ENCODE measurements around the gene INO80B.
"Not testable (repeated sequence)": the region's sequence is repeated elsewhere in the genome, so short reads cannot be mapped to it uniquely, and the experiment has no call there.

Gene INO80B

DNA sequence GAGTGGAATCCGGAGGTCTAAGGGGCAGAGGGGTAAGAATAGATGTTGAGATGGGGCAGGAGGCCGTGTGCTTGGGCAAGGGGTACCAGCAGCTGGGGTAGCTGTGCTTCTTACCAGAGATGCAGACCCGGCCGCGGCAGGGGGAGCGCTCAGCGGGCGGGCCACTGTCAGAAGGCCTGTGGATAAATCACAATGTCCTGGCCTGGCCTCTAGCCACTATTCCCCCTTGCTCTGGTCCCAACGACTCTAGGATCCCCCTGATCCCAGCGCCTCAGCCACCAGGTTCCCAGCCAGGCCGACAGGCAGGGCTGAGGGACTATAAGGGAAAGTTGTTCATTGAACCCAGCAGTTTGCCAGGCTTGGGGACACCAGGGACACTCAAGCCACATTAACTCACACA is 24.4 kb upstream of the INO80B start:
- Mint-ChIP-seq H3K4me1 (no peaks in the 10 kb centered on the region), H3K27me3 (no peaks in the 10 kb centered on the region), H3K9me3 (no peaks in the 10 kb centered on the region), H3K27ac (ENCODE audit: low read depth) (no peak overlapping the region), H3K36me3 (ENCODE audit: insufficient read depth) (peaks cover 3% of the 10 kb centered on the region), H3K4me3 (no peak overlapping the region)
- DNase-seq (ENCODE audit: low spot score in 2 of 2) (no peak), ATAC-seq (replicated peaks; ENCODE audit: extremely low read depth, poor library complexity, severe bottlenecking) (no peak)

DNA sequence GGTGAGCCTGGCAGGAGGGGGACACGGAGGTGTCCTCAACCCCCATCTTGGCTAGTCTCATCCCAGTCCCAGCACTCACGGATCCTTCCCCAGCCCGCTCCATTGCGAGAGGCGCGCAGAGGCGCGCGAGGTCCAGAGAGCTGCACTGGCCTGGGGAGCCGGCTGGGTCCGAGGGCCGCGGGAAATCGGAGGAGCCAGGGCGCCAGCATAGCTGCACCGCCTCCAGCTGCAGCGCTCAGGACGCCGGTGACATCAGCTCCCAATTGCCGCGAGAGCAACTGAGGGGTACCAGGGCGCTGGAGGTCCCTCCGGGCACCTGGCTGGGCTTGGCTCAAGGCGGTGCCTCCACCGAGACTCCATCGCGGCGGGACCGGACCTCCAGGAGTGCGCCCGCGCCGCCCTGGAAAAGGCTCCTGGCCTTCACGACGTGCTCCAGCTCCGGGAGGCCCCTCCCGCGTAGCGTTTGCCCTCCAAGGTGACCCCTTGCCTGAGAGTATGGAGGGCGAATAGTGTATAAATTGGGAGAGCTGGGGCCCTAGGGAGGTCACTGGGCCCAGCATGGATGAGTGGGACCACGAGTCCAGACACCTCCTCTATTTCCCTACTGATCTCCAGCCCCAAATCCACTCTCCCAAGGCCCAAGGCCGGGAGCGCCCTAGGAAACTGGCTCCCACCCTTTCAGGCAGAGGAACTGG is 18.6 kb upstream of the INO80B start:
- no peak overlapping the region for H3K27ac Mint-ChIP-seq (ENCODE audit: low read depth)

DNA sequence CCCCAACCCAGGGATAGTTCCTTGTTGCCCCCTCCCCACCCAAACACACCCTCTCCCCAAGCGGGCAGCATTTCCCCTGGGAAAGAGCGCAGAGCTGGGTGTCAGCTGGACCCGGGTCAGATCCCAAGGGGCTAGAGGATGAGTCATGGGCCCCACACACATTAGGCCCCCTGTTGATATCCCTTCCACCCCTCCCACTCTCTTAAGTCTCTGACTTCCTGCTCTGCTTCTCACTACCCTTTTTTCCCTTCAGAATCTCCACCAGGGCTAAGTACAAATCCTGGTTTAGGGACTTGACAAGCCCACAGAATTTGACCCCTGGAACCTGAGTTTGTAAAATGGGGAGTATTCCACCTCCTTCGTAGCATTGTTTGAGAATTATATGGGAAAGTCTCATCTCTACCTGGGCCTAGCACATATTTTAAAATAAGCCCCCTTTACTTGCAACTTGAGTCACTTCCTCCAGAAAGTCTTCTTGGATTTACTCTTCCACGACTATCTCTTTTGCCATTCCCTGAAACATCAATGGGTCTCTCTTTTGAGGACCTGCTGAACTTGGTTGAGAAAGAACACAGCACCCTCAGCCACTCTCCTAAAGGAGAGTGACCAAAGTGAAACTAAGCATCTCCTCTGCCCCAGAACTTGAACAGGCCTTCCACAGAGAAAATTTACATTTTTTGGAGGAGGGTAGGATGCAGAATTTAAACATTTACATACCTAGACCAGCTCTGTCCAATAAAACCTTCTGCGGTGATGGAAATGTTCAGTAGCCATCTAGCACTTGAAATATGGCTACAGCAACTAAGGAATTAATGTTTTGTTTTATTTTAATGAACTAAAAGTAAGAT is 17.8 kb upstream of the INO80B start:
- H3K27ac Mint-ChIP-seq (ENCODE audit: low read depth), result no peak overlapping the region

More for the DNA sequence above, 18.6 kb upstream of the INO80B start:
- Mint-ChIP-seq H3K27me3 (peaks cover 9% of the 10 kb centered on the region), H3K9me3 (no peaks in the 10 kb centered on the region), H3K36me3 (ENCODE audit: insufficient read depth) (peaks cover 1% of the 10 kb centered on the region), H3K4me1 (peaks cover 5% of the 10 kb centered on the region), H3K4me3 (no peak overlapping the region)
- DNase-seq (ENCODE audit: low spot score in 2 of 2) (no peak), ATAC-seq (replicated peaks; ENCODE audit: extremely low read depth, poor library complexity, severe bottlenecking) (no peak)

DNA sequence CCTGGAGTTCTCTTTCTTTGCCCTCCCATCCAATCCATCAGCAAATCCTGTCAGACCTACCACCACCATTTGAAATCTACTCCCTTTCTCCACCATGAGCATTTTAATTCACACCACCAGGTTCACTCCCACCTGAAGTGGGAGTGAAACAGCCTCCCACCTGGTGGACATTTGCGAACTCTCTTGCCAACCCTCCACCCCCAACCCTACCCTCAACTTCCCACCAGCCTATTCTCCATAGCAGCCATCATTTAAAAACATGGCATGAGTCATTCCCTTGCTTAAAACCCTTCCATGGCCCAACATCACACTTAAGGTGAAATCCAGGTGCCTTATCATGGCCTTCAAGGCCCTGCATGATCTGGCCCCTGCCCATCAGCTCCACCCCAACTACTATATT is 16.6 kb upstream of the INO80B start:
- no peak for DNase-seq (ENCODE audit: low spot score in 2 of 2)
- peaks cover 17% of the 10 kb centered on the region for H3K27me3 Mint-ChIP-seq
- H3K4me3 Mint-ChIP-seq, result no peak overlapping the region
- ATAC-seq (replicated peaks; ENCODE audit: extremely low read depth, poor library complexity, severe bottlenecking), result no peak
- no peak overlapping the region for H3K27ac Mint-ChIP-seq (ENCODE audit: low read depth)
- H3K4me1 Mint-ChIP-seq, result peaks cover 10% of the 10 kb centered on the region
- H3K36me3 Mint-ChIP-seq (ENCODE audit: insufficient read depth), result no peaks in the 10 kb centered on the region
- no peaks in the 10 kb centered on the region for H3K9me3 Mint-ChIP-seq

More for the DNA sequence above, 17.8 kb upstream of the INO80B start:
- Mint-ChIP-seq H3K9me3 (no peaks in the 10 kb centered on the region), H3K4me1 (peaks cover 6% of the 10 kb centered on the region), H3K36me3 (ENCODE audit: insufficient read depth) (no peaks in the 10 kb centered on the region), H3K4me3 (no peak overlapping the region), H3K27me3 (peaks cover 10% of the 10 kb centered on the region)
- ATAC-seq (replicated peaks; ENCODE audit: extremely low read depth, poor library complexity, severe bottlenecking) (no peak), DNase-seq (ENCODE audit: low spot score in 2 of 2) (no peak)

DNA sequence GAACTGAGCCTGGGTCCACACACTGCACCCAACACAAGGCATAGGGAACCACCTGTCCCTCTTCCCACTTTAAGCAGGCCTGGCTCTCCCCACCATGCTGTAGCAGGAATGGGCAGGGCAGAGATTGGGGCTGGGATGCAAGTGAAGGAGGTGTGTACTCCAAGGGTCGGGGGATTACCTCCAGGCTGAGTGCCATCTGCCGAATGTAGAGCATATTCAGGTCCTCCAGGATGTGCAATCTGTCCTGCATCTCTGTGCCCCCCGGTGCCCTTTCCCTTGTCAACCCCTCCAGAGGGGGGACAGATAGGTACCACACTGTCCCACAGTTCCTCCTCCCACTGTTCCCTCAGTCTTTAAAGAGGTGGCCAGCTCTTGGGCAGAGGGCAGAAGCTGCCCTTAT is 15.5 kb upstream of the INO80B start:
- peak overlapping the region; percentile 80 for H3K27ac Mint-ChIP-seq (ENCODE audit: low read depth)
- H3K4me3 Mint-ChIP-seq, result peak overlapping the region; percentile 61
- H3K9me3 Mint-ChIP-seq, result no peaks in the 10 kb centered on the region
- H3K27me3 Mint-ChIP-seq, result peaks cover 17% of the 10 kb centered on the region
- H3K36me3 Mint-ChIP-seq (ENCODE audit: insufficient read depth), result no peaks in the 10 kb centered on the region
- ATAC-seq (replicated peaks; ENCODE audit: extremely low read depth, poor library complexity, severe bottlenecking) (no peak), DNase-seq (ENCODE audit: low spot score in 2 of 2) (no peak)
- peaks cover 10% of the 10 kb centered on the region for H3K4me1 Mint-ChIP-seq

DNA sequence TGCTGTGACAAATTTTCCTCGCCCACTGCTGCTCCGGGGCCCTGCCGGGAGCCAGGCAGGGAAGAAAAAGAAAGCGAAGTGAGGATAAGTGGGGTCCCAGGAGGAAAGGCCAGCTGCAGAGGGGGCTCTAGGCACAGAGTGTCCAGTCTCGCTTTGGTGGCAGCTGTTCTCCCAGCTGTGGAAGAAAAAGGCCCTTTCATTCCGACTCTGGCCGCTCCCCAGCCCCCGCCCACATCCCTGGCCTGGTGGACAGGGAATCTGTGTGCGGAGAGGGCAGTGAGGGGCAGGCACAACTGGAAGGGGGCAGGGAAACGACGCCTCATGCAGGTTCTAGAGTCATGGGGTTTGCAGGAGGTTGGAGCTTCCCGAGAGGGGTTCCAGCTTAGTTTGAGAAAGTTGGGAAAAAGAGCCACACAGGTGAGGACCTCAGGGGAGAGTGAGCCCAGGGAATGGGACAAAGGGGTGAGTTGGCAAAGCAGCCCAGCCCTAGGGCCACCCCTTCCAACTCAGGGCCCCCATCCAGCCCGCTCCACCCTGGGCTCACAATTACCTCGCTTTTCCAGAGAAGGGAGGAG is 15.0 kb upstream of the INO80B start:
- ATAC-seq (replicated peaks; ENCODE audit: extremely low read depth, poor library complexity, severe bottlenecking) (no peak), DNase-seq (ENCODE audit: low spot score in 2 of 2) (no peak)
- Mint-ChIP-seq H3K4me1 (peaks cover 10% of the 10 kb centered on the region), H3K27me3 (peaks cover 17% of the 10 kb centered on the region), H3K36me3 (ENCODE audit: insufficient read depth) (no peaks in the 10 kb centered on the region), H3K9me3 (no peaks in the 10 kb centered on the region), H3K4me3 (peak overlapping the region; percentile 61), H3K27ac (ENCODE audit: low read depth) (peak overlapping the region; percentile 80)

DNA sequence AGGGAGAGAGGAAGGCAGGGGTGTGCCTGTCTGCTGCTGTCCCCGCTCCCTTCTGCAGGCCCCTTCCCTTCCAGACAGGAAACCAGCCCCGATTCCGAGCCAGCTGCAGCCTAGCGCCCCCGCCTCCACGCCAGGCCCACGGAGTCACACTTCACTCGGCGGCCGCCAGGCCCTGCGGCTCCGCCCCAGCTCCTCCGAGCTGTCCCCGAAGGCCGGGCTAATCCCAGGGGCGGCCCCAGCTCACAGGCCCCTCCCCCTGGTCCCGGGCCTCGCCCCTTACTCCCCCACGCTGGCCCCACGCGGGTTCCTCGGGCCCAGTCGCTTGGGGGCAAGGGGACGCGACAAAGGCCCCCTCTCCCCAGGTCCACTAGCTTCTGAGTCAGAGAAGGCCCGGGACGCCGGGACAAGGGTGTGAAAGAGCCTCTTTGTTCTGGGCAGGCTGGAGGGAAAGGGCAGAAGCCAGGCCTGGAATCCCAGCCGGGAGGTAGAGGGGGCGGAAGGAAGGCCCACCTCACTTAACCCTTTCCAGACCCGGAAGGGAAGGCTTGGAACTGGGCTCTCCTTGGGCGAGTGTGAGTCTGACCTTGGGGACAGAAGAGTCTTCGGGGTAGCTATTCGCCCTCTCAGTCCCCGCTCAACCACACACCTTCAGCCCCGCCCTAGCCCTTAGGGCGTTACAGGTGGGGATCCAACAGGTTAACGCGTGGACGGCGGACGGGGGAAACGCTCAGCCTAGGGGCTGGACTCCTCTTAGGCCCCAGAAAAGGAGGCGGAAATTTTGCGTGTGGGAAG is 14.3 kb upstream of the INO80B start:
- DNase-seq (ENCODE audit: low spot score in 2 of 2) (no peak), ATAC-seq (replicated peaks; ENCODE audit: extremely low read depth, poor library complexity, severe bottlenecking) (peak; percentile 64)
- H3K27ac Mint-ChIP-seq (ENCODE audit: low read depth), result peak overlapping the region; percentile 80
- peak overlapping the region; percentile 61 for H3K4me3 Mint-ChIP-seq
- peaks cover 17% of the 10 kb centered on the region for H3K27me3 Mint-ChIP-seq
- no peaks in the 10 kb centered on the region for H3K36me3 Mint-ChIP-seq (ENCODE audit: insufficient read depth)
- no peaks in the 10 kb centered on the region for H3K9me3 Mint-ChIP-seq
- H3K4me1 Mint-ChIP-seq, result peaks cover 10% of the 10 kb centered on the region

DNA sequence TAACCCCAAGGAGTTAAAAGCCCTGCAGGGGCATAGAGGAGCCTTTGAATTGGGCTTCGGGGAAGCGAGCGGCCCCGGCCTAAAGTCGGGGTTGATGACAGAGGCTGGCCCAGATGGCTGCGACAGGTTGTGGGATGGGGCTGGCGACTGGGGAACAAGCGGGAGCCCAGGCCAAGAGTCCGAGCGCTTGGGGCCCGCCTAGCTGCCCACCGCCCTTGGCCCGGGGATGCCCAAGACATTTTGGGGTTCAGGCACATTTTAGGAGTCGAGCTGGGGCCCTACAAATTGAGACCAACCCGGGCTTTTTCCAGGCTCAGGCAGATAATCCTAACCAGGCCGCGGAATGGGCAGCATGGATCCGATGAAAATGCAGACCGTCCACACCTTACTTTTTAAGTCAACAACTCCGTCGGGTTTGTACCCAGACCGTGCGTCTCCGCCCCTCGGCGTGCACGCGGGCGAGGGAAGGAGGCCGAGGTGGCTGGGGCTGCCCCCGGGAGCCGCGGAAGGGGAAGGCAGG is 13.7 kb upstream of the INO80B start:
- Mint-ChIP-seq H3K4me1 (peaks cover 10% of the 10 kb centered on the region), H3K36me3 (ENCODE audit: insufficient read depth) (no peaks in the 10 kb centered on the region), H3K27me3 (peaks cover 17% of the 10 kb centered on the region), H3K4me3 (peak overlapping the region; percentile 61), H3K9me3 (no peaks in the 10 kb centered on the region), H3K27ac (ENCODE audit: low read depth) (no peak overlapping the region)
- DNase-seq (ENCODE audit: low spot score in 2 of 2), result no peak
- ATAC-seq (replicated peaks; ENCODE audit: extremely low read depth, poor library complexity, severe bottlenecking), result peak; percentile 30

DNA sequence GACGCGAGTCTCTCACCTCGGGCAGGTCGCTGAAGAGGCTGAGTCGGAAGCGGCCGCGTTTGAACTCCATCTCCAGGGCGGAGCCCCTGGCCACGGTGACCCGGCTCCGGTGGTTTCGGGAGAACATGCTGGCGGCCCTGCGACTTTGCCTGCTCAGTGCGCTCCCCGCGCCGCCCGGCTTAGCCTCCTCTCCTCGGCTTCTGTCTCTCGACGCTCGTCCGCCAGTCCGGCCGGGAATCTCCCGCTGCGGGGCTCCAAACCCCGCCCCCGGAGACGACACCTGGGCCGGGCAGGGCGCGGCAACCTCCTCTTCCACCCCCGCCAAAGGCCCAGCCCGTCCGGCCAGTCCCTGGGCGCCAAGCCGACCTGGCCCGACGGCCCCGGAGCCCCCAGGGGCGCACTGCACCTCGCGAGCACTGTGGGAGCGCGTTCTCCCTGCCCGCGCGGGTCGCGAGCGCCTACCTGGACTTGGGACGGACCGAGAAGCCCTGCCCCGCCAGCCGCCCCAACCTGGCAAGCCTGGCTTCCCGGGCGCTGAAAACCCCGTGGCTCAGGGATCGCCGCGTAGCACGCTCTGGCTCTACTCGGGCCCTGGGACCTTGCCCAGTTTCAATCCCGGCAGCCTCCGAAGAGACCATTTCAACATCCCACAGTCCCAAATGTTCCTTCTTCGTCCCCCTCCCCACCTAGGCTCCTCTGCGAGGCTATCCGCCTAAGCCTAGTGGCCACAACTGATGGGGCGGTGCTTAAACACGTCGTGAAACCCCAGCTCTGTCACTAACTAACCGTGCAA is 13.0 kb upstream of the INO80B start, which contains the start of gene RTKN:
Gene RTKN (minus strand): TSS at position 248 of the 793 bp plus-strand sequence. CDS start 121 bp downstream, at position 127.
- peak; percentile 37 for ATAC-seq (replicated peaks; ENCODE audit: extremely low read depth, poor library complexity, severe bottlenecking)
- Mint-ChIP-seq H3K4me1 (peaks cover 10% of the 10 kb centered on the region), H3K36me3 (ENCODE audit: insufficient read depth) (no peaks in the 10 kb centered on the region), H3K4me3 (peak within 1 kb of the TSS; percentile 61), H3K27ac (ENCODE audit: low read depth) (peak within 1 kb of the TSS; percentile 41), H3K9me3 (no peaks in the 10 kb centered on the region), H3K27me3 (peaks cover 17% of the 10 kb centered on the region)
- DNase-seq (ENCODE audit: low spot score in 2 of 2), result no peak

DNA sequence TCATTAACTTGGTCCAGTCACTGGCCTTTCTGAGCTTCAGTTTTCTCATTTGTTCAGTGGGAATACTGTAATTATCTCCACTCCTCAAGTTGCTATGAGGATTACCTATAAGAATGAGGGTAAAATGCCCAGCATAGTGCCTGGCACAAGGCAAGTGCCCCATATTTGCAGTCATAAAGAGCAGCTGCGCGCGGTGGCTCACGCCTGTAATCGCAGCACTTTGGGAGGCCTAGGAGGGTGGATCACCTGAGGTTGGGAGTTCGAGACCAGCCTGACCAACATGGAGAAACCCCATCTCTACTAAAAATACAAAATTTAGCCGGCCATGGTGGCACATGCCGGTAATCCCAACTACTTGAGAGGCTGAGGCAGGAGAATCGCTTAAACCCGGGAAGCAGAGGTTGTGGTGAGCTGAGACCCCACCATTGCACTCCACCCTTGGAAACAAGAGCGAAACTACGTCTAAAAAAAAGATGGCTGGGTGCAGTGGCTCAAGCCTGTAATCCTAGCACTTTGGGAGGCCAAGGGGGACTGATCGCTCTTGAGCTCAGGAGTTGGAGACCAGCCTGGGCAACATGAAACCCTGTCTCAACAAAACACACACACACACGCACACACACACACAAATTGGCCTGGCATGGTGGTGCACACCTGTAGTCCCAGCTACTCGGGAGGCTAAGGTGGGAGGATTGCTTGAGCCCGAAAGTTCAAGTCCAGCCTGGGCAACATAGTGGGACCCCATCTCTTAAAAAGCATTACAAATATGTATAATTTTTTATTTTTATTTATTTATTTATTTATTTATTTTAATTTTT is 12.2 kb upstream of the INO80B start:
- not testable (repeated sequence) for H3K36me3 Mint-ChIP-seq (ENCODE audit: insufficient read depth); DNase-seq (ENCODE audit: low spot score in 2 of 2); ATAC-seq (replicated peaks; ENCODE audit: extremely low read depth, poor library complexity, severe bottlenecking); H3K9me3 Mint-ChIP-seq
- Mint-ChIP-seq H3K4me3 (peak overlapping the region; percentile 61), H3K27me3 (peaks cover 17% of the 10 kb centered on the region), H3K4me1 (peaks cover 10% of the 10 kb centered on the region), H3K27ac (ENCODE audit: low read depth) (peak overlapping the region; percentile 41)
